Nephron progenitor cell (in vitro differentiated cells): Measurements from ENCODE around the gene COL11A2.

Source experiments
- DNase-seq: peaks from one replicate; pipeline ENCODE4 v3.0.0; 2021
- H3K27ac Mint-ChIP-seq: 2 replicates; pipeline ENCODE4 v1.8.0; 2021; ENCODE audit warnings: mild to moderate bottlenecking, moderate library complexity, mixed read lengths
- H3K27me3 Mint-ChIP-seq: 2 replicates; pipeline ENCODE4 v1.8.0; 2021; ENCODE audit warnings: mild to moderate bottlenecking, low read depth, mixed read lengths; ENCODE audit not compliant: poor library complexity
- H3K36me3 Mint-ChIP-seq: 2 replicates; pipeline ENCODE4 v1.8.0; 2021; ENCODE audit warnings: low read depth, mixed read lengths
- H3K4me1 Mint-ChIP-seq: 2 replicates; pipeline ENCODE4 v1.8.0; 2021; ENCODE audit warnings: mixed read lengths
- H3K4me3 Mint-ChIP-seq: 2 replicates; pipeline ENCODE4 v1.8.0; 2021; ENCODE audit warnings: mild to moderate bottlenecking, moderate library complexity, mixed read lengths
- H3K9me3 Mint-ChIP-seq: 2 replicates; pipeline ENCODE4 v1.8.0; 2021; ENCODE audit warnings: mild to moderate bottlenecking, moderate library complexity, mixed read lengths
- TF ChIP-seq, protein P1 (sequence below): fragments of 200-600 bp; sonication (generic); IDR thresholded peaks from 2 replicates; pipeline ENCODE4 v1.5.0; 2021; ENCODE audit warnings: antibody characterized with exemption

The COL11A2 gene

DNA sequence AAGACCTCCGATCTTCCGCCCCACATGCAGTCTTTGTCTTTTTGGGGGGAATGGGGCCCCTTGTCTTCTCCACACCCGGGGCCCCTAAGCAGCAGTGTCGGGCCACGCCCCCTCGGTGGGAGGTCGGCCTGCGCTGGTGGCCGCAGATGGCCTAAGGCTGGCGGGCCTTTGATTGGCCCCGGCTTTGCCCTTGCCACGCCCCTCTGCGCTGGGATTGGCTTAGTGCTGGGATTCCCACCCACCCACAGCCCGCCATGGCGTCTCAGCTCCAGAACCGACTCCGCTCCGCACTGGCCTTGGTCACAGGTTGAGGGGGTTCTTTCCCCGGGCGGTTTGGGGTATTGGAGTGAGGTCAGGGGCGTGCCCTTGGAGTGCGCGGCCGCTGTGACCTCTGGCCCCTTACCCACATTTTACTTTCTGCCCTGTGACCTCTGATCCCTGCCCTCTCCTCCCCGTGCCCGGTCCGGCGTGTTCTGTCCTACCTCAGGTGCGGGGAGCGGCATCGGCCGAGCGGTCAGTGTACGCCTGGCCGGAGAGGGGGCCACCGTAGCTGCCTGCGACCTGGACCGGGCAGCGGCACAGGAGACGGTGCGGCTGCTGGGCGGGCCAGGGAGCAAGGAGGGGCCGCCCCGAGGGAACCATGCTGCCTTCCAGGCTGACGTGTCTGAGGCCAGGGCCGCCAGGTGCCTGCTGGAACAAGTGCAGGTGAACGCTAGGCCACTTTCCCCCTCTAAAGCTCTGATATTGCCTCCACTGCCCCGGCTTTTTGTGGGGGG lies 12.3 kb upstream of the COL11A2 start, which contains the start of gene HSD17B8:
HSD17B8 (plus strand) TSS at position 241 of the 776 bp plus-strand sequence; CDS start at position 255, 14 bp downstream.
- Mint-ChIP-seq H3K27me3 (peaks cover 22% of the 10 kb centered on the region), H3K27ac (peak within 1 kb of the TSS; percentile 81), H3K36me3 (peaks cover 25% of the 10 kb centered on the region), H3K4me1 (peaks cover 72% of the 10 kb centered on the region), H3K4me3 (peak within 1 kb of the TSS; percentile 90), H3K9me3 (no peaks in the 10 kb centered on the region)
- peak; percentile 97 for DNase-seq
- TF ChIP-seq, protein P1, sequence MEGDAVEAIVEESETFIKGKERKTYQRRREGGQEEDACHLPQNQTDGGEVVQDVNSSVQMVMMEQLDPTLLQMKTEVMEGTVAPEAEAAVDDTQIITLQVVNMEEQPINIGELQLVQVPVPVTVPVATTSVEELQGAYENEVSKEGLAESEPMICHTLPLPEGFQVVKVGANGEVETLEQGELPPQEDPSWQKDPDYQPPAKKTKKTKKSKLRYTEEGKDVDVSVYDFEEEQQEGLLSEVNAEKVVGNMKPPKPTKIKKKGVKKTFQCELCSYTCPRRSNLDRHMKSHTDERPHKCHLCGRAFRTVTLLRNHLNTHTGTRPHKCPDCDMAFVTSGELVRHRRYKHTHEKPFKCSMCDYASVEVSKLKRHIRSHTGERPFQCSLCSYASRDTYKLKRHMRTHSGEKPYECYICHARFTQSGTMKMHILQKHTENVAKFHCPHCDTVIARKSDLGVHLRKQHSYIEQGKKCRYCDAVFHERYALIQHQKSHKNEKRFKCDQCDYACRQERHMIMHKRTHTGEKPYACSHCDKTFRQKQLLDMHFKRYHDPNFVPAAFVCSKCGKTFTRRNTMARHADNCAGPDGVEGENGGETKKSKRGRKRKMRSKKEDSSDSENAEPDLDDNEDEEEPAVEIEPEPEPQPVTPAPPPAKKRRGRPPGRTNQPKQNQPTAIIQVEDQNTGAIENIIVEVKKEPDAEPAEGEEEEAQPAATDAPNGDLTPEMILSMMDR: no peak

DNA sequence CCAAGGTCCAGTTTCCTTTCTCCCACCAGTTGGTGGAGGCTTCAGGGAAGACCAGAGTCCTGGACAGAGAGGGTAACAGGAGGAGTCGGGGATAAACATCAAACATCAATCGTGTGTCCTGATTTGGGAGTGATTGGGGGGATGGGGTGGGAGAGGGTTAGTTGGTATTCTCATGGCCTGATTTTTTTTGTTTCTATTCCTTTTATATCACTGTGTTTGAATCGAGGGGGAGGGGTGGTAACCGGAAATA lies 11.8 kb upstream of the COL11A2 start:
- Mint-ChIP-seq H3K36me3 (peaks cover 21% of the 10 kb centered on the region), H3K27ac (no peak overlapping the region), H3K4me3 (peak overlapping the region; percentile 90), H3K9me3 (no peaks in the 10 kb centered on the region), H3K4me1 (peaks cover 72% of the 10 kb centered on the region), H3K27me3 (peaks cover 18% of the 10 kb centered on the region)
- TF ChIP-seq, protein P1: no peak
- DNase-seq: no peak

DNA sequence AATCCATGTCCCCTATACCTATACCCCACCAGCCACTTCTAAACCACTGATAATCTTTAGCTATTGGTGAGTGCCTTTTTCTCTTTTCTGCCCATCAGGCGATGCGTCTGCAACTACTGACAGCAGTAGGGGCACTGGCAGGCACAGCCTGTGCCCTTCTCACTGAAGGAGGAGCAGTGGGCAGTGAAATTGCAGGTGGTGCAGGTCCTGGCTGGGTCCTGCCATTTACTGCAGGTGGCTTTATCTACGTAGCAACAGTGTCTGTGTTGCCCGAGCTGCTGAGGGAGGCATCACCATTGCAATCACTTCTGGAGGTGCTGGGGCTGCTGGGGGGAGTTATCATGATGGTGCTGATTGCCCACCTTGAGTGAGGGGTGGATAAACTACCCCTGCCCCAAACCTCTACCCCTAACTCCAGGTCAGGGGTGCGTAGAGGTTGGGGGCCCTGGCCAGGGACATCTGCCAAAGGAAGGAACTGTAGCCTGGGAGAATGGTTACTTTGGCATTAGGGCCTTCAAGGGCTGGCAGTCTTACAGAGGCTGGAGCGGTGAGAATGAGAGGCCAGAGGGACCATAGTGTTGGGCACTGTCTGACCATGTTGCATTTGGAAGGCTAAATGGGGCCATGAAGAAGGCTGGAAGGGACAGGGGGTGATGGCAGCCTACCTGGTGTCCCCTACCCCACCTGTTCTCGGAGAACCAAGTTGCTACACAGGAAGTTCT lies 11.3 kb upstream of the COL11A2 start:
- no peak for DNase-seq
- H3K27me3 Mint-ChIP-seq: peaks cover 18% of the 10 kb centered on the region
- H3K4me3 Mint-ChIP-seq: peak overlapping the region; percentile 99
- peaks cover 21% of the 10 kb centered on the region for H3K36me3 Mint-ChIP-seq
- H3K9me3 Mint-ChIP-seq: no peaks in the 10 kb centered on the region
- no peak overlapping the region for H3K27ac Mint-ChIP-seq
- peaks cover 72% of the 10 kb centered on the region for H3K4me1 Mint-ChIP-seq
- TF ChIP-seq, protein P1: no peak

DNA sequence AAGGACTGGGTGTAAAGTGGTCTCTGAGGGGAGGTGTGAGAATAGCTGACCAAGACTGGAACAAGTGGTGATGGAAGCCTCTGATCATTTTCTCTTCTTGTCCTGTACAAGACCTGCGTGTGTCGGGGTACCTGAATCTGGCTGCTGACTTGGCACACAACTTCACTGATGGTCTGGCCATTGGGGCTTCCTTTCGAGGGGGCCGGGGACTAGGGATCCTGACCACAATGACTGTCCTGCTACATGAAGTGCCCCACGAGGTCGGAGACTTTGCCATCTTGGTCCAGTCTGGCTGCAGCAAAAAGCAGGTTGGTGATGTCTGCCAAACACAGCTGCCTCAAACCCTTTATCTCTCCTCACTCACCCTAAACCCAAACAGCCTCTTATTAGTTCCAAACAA lies 10.5 kb upstream of the COL11A2 start:
- Mint-ChIP-seq H3K27me3 (peaks cover 18% of the 10 kb centered on the region), H3K9me3 (no peaks in the 10 kb centered on the region), H3K27ac (no peak overlapping the region), H3K4me3 (peak overlapping the region; percentile 99), H3K36me3 (peaks cover 21% of the 10 kb centered on the region), H3K4me1 (peaks cover 80% of the 10 kb centered on the region)
- no peak for DNase-seq
- TF ChIP-seq, protein P1: no peak

DNA sequence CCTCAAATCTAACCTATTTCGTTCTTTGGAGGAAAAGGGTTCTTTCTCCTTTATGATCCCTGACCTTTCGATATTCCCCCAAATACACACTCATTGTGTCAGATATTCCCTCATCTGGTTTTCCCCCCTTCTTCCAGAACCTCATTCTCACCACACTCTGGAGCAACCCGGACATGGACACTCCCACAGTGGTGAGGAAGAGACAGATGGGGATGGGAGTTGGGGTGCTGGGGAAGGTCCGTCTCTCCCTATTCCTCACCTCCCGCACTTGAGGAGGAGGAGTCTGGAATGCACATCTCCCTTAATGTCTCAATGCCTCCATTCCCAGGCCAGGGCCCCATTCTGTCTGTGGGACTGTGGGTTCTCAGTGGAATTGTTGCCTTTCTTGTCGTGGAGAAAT lies 9.7 kb upstream of the COL11A2 start:
- peak overlapping the region; percentile 99 for H3K4me3 Mint-ChIP-seq
- no peak for DNase-seq
- TF ChIP-seq, protein P1: no peak
- H3K4me1 Mint-ChIP-seq: peaks cover 88% of the 10 kb centered on the region
- no peaks in the 10 kb centered on the region for H3K9me3 Mint-ChIP-seq
- H3K27ac Mint-ChIP-seq: peak overlapping the region; percentile 58
- H3K27me3 Mint-ChIP-seq: peaks cover 18% of the 10 kb centered on the region
- H3K36me3 Mint-ChIP-seq: peaks cover 25% of the 10 kb centered on the region
